GM19328 (cell line): ENCODE results near the gene PTPRA.
"Not testable (repeated sequence)": the region's sequence is repeated elsewhere in the genome, so short reads cannot be mapped to it uniquely, and the experiment has no call there.

ENCODE experiments used
- ATAC-seq: cut with Tn5 transposase; IDR thresholded peaks from one replicate; pipeline ENCODE4 v1.9.1; 2021; ENCODE audit warnings: mild to moderate bottlenecking, moderate library complexity; ENCODE audit not compliant: unreplicated experiment

Gene PTPRA

DNA sequence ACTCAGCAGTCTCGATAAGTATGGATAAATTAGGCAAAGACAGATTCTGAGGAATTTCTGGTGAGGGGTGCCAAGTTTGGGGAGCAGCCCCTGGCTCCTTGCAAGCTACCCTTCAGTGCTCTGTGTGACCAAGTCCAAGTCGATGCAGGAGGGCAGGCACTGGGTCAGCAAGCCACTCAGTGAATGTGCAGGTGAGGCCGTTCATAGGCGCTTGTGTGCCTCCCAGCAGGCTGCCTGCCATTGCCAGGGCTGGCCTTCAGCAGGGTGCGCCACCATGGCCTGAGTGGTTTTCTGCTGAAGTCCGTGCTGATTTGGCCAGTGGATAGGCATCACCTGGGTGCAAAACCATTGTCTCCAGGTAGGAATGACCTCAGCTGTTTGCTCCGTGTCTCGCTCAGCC is 166.8 kb downstream of the PTPRA start:
- ATAC-seq: no peak

DNA sequence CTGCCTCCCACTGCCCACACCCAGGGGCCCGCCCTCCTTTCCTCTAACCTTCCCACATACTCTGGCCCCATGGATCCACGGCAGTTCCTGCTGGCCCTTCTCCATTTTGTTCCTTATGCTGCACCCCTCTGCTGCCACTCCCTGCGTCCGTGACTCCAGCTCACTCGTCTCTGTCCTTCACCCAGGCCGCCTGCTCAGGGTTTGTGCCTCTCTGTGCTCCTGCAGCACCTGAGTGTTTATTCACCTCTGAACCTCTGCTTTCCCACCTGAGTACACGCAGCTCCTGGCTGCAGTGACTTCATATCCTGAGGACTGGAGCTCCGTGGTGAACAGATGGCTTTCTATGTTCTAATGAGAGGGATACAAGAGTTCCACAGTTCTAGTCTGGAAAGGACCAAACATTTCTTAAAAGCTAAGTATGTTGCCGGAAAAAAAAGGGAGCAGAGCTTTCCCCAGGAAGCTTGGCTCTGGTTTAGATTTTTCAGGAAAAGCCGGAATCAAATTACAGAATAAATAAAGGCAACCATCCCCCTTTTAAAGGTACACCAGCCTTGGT is 168.7 kb downstream of the PTPRA start:
- ATAC-seq: no peak

DNA sequence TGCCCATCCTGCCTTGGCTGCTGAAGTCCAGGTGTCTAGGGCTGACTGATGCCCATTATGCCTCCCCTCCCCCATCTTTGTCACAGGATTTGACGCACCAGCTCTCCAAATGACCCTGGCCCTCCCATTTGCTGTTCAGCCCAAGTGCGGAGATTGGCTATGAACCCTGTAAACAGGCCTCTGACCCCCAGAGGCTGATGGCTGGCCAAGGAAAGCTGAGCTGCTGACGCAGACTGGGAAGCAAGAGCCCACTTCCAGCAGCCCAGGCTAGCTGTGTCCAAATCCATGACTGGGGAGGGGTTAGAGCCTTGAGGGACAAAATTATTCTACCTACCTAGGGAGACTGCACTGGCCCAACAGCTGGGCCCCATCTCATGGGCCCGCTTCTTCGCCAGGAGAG is 169.3 kb downstream of the PTPRA start:
- ATAC-seq: no peak

DNA sequence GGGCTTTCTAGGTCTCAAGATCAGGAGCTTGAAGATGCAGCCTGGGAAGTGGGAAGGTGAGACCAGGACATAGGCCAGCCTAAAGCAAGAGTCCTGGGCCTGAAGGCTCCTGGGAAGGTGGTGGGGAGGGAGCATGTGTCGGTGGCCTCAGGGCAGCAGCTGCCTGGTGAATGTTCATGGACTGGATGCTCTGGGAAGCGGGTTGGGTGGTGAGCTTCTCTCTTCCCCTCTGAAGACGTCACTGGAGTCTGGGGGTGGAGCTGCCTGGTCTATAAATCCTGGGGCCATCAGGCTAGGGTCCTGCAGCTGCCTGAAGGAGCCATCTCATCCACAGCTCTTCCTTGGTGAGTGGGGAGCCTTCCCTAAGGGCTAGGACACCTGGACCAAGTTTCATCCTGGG is 170.0 kb downstream of the PTPRA start, which contains the start of gene GNRH2:
Gene GNRH2 (plus strand): TSS at position 301 of the 400 bp plus-strand sequence. CDS start 793 bp downstream, outside the sequence.
- ATAC-seq: no peak

DNA sequence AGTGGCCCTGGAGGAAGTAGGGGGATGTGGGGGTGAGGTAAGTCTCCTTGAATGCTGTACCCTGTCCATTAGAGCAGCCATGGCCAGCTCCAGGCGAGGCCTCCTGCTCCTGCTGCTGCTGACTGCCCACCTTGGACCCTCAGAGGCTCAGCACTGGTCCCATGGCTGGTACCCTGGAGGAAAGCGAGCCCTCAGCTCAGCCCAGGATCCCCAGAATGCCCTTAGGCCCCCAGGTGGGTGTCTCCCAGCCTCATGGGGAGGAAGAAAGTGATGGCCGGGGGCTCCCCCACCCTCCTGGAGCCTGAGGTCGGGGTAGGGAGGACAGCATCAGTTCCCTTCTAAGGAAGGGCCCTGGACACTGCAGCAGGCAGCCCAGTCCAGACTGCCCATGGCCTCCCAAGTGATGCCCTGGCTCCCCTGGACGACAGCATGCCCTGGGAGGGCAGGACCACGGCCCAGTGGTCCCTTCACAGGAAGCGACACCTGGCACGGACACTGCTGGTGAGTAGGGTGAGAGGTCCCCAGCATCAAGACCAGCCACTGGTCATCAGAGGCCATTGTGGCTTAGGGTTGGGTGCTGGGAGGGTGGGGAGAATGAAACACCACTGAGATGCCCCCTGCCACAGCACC is 171.2 kb downstream of the PTPRA start:
- no peak for ATAC-seq

DNA sequence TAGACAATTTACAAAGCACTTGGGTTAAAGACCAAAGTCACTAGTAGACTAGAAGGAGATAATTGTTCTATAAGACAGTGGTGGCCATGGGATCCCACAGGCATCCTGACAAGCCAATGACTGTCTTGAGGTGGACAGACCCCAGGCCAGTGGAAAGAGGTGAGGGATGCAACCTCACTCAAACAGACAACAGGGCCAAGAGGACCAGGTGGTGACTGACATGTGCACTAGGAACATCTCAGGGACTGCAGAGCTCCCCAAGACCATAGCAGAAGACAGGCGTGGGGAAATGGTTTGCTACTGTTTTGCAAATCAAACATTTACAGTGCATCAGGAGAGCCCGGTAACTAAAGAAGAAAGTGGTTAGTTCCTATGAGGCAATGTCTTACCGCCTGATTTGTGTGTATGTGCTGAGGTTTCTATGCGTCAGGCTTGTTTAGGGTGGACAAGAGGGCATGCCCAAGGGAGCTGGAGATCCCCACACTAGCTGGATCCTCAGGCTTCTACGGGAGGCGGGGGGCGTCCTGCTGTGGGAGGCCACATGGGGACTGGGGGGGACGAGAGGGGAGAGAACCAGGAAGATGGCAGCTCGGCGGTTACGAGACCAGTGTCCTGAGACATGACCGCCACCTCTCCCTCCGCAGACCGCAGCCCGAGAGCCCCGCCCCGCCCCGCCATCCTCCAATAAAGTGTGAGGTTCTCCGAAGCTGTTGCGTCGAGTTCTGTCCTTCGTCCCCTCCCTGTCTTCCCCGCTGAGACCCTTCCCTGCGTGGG is 171.9 kb downstream of the PTPRA start:
- ATAC-seq: peak; percentile 37

DNA sequence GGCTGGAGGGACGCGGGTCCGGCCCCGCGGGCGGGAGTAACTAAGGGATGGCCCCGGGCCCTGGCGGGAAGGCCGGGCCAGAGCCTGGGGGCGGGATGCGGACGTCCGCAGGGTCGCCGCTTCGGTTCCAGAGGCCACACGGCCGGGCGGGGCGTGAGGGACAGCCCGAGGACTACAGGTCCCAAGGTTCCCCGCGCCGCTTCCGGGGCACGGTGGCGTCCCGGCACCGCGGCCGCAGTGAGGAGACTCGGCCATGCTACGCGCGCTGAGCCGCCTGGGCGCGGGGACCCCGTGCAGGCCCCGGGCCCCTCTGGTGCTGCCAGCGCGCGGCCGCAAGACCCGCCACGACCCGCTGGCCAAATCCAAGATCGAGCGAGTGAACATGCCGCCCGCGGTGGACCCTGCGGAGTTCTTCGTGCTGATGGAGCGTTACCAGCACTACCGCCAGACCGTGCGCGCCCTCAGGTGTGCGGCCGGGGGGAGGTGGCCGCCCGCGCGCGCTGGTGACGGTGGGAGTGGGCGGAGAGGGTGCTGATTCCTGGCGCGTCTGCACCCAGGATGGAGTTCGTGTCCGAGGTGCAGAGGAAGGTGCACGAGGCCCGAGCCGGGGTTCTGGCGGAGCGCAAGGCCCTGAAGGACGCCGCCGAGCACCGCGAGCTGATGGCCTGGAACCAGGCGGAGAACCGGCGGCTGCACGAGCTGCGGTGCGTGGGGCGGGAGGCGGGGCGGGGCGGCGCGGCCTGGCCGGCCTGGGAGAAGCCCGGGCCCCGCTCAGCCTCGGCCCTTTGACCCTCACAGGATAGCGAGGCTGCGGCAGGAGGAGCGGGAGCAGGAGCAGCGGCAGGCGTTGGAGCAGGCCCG is 172.8 kb downstream of the PTPRA start, which contains the start of gene MRPS26:
Gene MRPS26 (plus strand): TSS at position 237 of the 861 bp plus-strand sequence. CDS start 17 bp downstream, at position 254.
- peak; percentile 85 for ATAC-seq

DNA sequence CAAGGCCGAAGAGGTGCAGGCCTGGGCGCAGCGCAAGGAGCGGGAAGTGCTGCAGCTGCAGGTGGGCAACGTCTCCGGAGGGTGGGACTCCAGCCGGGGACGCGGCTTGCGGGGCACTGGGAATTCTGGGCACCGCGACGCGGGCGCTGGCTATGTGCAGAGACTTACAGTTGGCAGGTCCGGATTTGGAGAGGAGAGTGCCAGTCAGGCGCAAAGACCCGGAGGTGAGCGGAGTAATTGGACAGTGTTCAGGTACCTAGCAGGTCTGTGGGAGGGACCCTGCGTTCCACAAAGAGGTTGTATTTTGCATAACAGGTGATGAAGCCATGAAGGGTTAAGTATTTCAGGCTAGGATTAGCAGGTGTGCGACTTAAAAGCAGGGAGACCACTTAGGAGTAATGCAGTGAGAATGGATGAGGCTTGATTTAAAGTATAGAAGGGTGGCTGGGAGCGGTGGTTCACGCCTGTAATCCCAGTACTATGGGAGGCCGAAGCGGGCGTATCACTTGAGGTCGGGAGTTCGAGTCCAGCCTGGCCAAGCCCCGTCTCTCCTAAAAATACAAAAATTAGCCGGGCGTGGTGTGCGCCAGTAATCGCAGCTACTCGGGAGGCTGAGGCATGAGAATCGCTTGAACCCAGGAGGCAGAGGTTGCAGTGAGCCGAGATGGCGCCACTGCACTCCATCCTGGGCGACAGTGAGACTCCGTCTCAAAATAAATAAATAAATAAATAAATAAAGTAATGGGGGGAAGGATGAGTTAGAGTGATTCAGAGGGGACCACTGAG is 173.6 kb downstream of the PTPRA start:
- ATAC-seq: no peak

DNA sequence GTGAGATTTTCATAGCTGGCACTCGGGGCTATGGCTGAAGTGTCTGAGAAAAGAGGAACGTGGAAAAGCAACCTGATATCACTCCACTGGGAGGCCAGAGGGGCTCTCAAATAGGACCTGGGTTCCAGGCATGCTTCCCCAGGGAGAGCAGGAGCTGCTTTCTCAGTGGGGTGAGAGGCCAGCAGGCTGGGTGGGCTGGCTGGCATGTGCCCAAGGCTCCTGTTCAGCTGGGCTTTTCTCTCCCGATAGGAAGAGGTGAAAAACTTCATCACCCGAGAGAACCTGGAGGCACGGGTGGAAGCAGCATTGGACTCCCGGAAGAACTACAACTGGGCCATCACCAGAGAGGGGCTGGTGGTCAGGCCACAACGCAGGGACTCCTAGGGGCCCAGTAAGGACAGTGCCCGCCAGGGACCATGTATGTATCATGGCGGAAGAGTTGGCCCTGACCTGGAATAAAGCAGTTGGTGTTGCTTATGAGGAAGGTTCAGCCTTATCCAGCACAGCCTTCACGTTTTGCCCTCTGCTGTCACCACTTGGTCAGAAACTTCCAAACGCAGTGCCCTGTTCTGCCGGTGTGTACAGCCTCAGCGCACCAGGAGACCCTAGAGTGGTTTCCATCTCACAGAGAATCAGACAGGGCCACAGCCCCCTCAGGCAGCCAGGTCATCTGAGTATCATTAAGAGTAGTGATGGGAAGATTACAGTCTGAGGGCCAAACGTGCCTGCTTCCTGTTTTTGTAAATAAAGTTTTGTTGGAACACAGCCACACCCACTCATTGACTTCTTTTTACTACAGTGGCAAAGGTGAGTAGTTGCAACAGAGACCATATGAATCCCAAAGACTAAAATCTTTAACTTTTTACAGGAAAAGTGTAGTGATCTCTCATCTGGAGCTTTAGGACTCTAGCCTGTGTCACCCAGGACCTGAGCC is 174.5 kb downstream of the PTPRA start:
- no peak for ATAC-seq

DNA sequence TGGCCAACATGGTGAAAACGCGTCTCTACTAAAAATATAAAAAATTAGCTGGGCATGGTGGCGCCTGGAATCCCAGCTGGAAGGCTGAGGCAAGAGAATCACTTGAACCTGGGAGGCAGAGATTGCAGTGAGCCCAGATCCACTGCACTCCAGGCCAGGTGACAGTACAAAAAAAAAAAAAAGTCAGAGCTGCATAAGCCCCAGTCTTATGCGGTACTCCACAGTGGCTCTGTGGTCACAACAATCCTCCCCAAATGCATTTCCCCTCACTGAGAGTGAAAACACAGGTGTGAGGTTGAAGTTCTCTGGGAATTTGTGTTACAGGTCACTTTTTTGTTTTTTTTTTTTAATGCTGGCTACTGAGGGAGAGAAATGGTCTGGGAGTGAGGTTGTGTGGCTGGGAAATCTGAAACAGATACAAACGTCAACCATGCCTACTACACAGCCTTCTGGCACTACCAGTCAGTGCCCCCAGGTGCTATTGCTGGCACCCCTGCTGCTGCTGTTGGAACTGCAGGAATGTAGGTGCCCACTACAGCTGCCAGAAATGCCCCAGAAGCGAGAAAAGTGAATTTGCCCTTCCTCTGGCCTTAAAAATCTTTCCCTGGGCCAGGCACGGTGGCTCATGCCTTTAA is 178.2 kb downstream of the PTPRA start:
- ATAC-seq: no peak

DNA sequence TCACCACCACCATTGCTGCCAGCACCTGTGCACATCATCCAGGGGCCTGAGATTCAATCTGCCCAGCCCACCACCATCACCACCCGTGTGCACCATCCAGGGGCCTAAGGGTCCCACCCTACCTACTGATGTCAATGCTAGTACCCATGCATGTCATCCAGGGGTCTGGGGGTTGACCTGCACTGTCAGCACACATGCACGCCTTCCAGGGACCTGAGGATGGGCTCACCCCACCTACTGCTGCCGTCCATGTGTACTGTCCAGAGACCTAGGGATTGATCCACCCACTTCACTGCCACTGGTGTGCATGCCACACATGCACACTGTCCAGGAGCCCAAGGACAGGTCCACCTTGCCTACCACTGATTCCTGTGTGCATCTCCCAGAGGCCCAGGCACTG is 186.2 kb downstream of the PTPRA start:
- no peak for ATAC-seq

DNA sequence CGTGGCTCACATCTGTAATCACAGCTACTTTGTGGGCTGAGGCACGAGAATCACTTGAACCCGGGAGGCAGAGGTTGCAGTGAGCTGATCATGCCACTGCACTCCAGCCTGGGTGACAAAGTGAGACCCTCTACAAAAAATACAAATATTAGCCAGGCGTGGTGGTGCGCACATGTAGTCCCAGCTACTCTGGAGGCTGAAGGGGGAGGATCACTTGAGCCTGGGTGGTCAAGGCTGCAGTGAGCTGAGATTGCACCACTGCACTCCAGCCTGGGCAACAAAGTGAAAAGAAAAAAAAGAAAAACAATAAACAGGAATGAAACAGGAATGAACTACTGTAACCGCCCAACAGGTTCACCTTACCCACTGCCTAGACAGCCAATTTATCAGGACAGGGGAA is 190.8 kb downstream of the PTPRA start:
- ATAC-seq: not testable (repeated sequence)

DNA sequence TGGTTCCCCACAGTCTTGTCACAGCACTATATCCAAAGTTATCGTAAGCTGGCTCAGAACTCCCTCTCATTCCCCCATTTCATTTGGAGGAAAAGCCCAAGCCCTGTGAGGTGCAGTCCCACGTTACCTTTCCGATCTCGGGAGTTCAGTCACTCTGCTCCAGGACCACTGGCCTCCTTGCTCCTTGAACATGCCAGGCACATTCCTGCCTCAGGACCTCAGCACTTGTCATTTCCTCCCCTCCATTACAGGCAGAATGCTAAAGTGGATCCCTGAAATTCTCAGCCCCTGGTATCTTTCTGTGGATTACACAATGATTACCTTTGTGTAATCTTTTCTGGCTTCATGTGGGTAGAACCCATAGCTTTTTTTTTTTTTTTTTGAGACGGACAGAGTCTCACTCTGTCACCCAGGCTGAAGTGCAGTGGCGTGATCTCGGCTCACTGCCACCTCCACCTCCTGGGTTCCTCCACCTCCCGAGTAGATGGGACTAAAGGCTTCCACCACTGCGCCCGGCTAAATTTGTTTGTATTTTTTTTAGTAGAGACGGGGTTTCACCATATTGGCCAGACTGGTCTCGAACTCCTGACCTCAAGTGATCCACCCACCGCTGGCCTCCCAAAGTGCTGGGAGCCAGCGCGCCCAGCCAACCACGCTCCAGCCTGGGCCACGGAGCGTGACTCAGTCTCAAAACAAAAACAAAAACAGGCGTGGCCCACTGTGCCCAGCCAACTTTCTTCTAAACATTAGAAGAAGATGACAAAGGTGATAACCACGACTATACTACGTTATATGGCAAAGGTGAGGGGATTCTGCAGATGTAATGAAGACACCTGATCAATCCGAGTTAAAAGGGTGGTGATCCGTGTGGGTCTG is 194.1 kb downstream of the PTPRA start:
- ATAC-seq: no peak

DNA sequence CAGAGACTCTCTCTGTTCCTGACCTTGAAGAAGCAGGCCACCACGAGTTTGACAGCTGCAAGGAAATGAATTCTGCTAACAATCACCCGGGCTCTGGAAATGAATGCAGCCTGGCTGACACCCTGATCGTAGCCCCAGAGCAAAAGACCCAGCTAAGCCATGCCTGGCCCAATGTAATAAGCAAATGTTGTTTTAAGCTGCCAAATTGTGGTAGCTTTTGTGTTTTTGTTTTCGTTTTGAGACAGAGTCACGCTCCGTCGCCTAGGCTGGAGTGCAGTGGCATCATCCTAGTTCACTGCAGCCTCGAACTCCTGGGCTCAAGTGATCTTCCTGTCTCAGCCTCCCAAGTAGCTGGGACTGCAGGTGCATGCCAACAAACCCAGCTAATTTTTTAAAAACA is 194.8 kb downstream of the PTPRA start:
- no peak for ATAC-seq

DNA sequence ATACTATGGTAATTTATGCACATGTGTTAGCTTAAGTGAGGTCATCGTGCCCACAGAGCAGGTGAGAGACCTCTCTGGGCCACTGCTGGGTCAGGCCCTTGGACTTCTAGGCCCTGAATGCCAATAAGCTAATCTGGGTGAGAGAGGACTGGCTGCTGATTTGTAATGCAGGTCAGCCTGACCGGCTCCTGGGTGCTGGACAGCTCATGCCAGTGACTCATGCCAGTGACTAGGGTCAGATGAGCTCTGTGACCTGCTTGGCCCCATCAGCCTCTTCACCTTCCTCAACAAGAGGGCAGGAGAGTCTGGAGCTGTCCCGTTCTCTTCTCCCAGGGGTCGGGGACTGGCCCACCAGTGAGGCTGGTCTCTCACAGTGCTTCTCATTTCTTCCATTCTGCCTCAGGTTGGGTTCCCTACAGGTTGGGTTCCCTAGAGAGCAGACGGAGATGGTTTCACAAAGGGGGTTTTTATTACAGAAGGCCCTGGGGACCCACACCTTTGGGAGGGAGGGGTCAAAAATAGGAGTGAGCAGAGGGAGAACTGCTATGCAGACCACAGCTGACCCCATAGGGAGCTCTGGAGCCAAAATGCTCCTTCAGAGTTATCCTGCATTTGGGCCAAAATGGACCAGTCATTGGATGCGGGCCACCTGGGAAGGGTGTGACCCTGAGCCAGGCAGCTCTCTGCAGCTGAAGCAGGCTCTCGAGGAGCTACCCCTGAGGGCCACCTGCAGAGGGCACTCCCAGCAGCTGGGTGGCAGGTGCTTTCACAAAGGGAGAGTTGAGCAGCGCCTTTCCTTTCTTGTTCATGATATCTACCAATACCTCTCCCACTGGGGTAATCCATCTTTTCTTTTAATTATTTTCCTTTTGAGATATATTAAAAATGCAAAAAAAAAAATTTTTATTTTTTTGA is 196.0 kb downstream of the PTPRA start:
- no peak for ATAC-seq

DNA sequence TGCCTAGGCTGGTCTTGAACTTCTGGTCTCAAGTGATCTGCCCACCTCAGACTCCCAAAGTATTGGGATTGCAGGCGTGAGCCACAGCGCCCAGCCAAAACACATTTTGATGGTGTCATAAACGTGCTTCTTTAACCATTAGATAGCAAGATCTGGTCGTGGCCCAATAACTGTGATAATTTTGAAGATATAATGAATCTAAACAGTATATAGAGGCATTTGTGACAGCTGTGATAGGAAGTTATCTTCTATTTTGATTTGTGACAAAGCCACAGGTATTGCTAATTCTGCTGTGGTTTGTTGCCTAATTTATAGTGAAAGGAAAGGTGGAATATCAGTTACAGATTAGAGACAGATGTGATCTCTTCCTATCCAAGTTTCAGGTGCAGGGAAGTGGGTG is 197.4 kb downstream of the PTPRA start:
- ATAC-seq: no peak

DNA sequence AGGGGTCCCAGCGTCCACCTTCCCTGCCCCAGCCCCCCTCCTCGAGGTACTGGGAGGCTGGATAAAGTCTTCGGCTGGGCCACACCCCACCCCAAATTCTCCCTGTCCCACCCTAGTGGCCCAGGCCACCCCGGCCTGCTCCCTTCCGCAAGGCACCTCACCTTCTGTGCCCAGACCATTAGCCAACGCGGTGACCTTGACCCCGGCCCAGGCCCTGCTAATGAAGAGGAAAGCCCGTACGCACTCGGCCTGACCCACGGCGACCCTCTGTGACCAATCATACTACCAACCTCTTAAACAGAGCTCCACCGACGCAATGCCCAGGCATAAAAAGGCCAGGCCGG is 198.0 kb downstream of the PTPRA start:
- ATAC-seq: no peak
